Sigmoid colon (tissue), 4 donors: Measurements from ENCODE around the gene KCNAB1.

Experiments used
- CTCF ChIP-seq, 4 experiments: fragments of 450-650 bp in 3 of 4; fragments of 200-600 bp in 1 of 4; IDR thresholded peaks; one replicate each; pipeline ENCODE4 v1.5.1; 2016 to 2019; ENCODE audit warnings: antibody characterized with exemption in 4 of 4, mild to moderate bottlenecking in 3 of 4, moderate library complexity in 2 of 4
- EP300 ChIP-seq, 4 donors: sonication (generic); formaldehyde crosslinking; IDR thresholded peaks; one replicate each; pipeline ENCODE4 v1.6.1; 2017; ENCODE audit warnings: antibody characterized with exemption in 4 of 4

- TF ChIP-seq CTCF (IDR thresholded peaks at IDR 0.05) = no peak
- TF ChIP-seq EP300 (IDR thresholded peaks at IDR 0.05) = no peak
These were observed 246.2 kb downstream of the KCNAB1 start for GRCh38 chr3:156366559-156366958.
